Panc1 (cell line): ENCODE data around the gene CAV2. TPM values are rescaled to one million over a fixed set of nuclear protein-coding genes. Genes with fewer than 3 reads are reported as not detected.

Experiments used
- ATAC-seq: fragments of 200-7000 bp; cut with Tn5 transposase; 2 replicates; pipeline ENCODE4 v1.9.1; 2020; ENCODE audit warnings: mild to moderate bottlenecking, moderate library complexity
- BruUV-seq: library from RNA; stranded (reverse); fragments of 400-500 nt; replicated peaks from 2 replicates; lab custom pipeline; 2021; lab: Mats Ljungman, UMichigan
- CTCF ChIA-PET: fragments of 300-600 bp; sonication (Branson Sonifier 250); formaldehyde crosslinking; loops from one replicate; lab custom pipeline; 2022; ENCODE audit warnings: antibody characterized with exemption; lab: Charles Lee
- POLR2A ChIA-PET: fragments of 300-600 bp; sonication (Branson Sonifier 250); formaldehyde crosslinking; loops from one replicate; lab custom pipeline; 2022; ENCODE audit warnings: antibody characterized with exemption; lab: Charles Lee
- DNase-seq: peaks from one replicate; pipeline ENCODE4 v3.0.0-alpha.2; 2010; ENCODE audit warnings: low read depth, low spot score
- H3K27ac ChIP-seq: 2 replicates; pipeline ENCODE4 v1.5.1; 2011; ENCODE audit warnings: mild to moderate bottlenecking, low read length, inconsistent platforms
- H3K27me3 ChIP-seq: fragments of 200-500 bp; sonication (Bioruptor generic); 2 replicates; pipeline ENCODE4 v1.6.0; 2014; ENCODE audit warnings: low read length, inconsistent platforms; ENCODE audit not compliant: control insufficient read depth, insufficient read depth
- H3K36me3 ChIP-seq: fragments of 200-500 bp; sonication (Bioruptor generic); 2 replicates; pipeline ENCODE4 v1.5.1; 2014; ENCODE audit warnings: inconsistent platforms, mild to moderate bottlenecking, low read length, moderate library complexity; ENCODE audit not compliant: control insufficient read depth, insufficient read depth
- H3K4me1 ChIP-seq: 2 replicates; pipeline ENCODE4 v1.5.1; 2011; ENCODE audit warnings: inconsistent platforms, mild to moderate bottlenecking, low read length, moderate library complexity; ENCODE audit not compliant: control insufficient read depth, insufficient read depth
- H3K4me3 ChIP-seq, 2 experiments: 2 replicates each; pipeline ENCODE4 v1.5.1; 2011 to 2012; ENCODE audit warnings: low read depth in 2 of 2, low read length in 2 of 2, mild to moderate bottlenecking in 2 of 2, inconsistent platforms in 1 of 2, moderate library complexity in 1 of 2
- H3K9me3 ChIP-seq: fragments of 200-500 bp; sonication (Bioruptor generic); 2 replicates; pipeline ENCODE4 v1.5.1; 2014; ENCODE audit warnings: low read depth, mild to moderate bottlenecking, inconsistent platforms, low read length, moderate library complexity; ENCODE audit not compliant: control insufficient read depth, insufficient read depth
- CTCF ChIP-seq: fragments of 450-650 bp; IDR thresholded peaks from 2 replicates; pipeline ENCODE4 v1.5.1; 2017; ENCODE audit warnings: mild to moderate bottlenecking
- POLR2AphosphoS5 ChIP-seq: IDR thresholded peaks from 2 replicates; pipeline ENCODE4 v1.6.1; 2012; ENCODE audit warnings: mild to moderate bottlenecking, low read depth, low read length, moderate library complexity
- REST ChIP-seq, 2 experiments: IDR thresholded peaks; 2 replicates each; pipeline ENCODE4 v1.6.1; 2011 to 2012; ENCODE audit warnings: low read depth in 2 of 2, control low read depth in 1 of 2, low read length in 1 of 2, mild to moderate bottlenecking in 1 of 2, moderate library complexity in 1 of 2; ENCODE audit not compliant: insufficient read depth in 1 of 2
- SIN3A ChIP-seq: IDR thresholded peaks from 2 replicates; pipeline ENCODE4 v1.6.1; 2012; ENCODE audit warnings: low read depth, mild to moderate bottlenecking, low read length, moderate library complexity, borderline replicate concordance; ENCODE audit not compliant: insufficient read depth
- TCF7L2 ChIP-seq: IDR thresholded peaks from 2 replicates; pipeline ENCODE4 v1.6.1; 2011; ENCODE audit warnings: mild to moderate bottlenecking, low read depth, low read length, inconsistent platforms
- in situ Hi-C: cut with HindIII; loops from 2 replicates; pipeline ENCODE4 v1.10.0; 2016; ENCODE audit warnings: low sequenced_read_pairs, low pct_unique_long_range_greater_than_20kb
- intact Hi-C: fragments of 100-400 bp; cut with micrococcal nuclease; formaldehyde crosslinking; loops from one replicate; pipeline ENCODE4 v1.10.0; 2022; ENCODE audit not compliant: unreplicated experiment
- total RNA-seq: library from RNA; stranded (reverse); gene quantifications from one replicate; pipeline ENCODE4 v1.2.1, GENCODE V29; 2021; ENCODE audit not compliant: unreplicated experiment

Gene CAV2
- total RNA-seq, 1 experiment from 2014 or later, result 217 TPM

GRCh38 chr7:116491887-116492653 lies 7.5 kb upstream of the CAV2 start:
- no peaks in the 10 kb centered on the region for H3K36me3 ChIP-seq
- no peak for DNase-seq
- CTCF ChIA-PET, result no interaction called here
- no peaks in the 10 kb centered on the region for H3K27me3 ChIP-seq
- in situ Hi-C loops (no loop called here), intact Hi-C loops (loop anchor here (10.0 kb wide), 1 partner anchor 47 kb away; no protein-coding TSS in a partner anchor)
- no peak for ATAC-seq
- no peaks in the 10 kb centered on the region for H3K9me3 ChIP-seq
- peaks cover 39% of the 10 kb centered on the region; the same call in 1 of the 2 replicates for H3K4me1 ChIP-seq
- H3K27ac ChIP-seq, result peak overlapping the region; percentile 75
- POLR2A ChIA-PET, result interaction anchor here (0.6 kb wide), 1 partner anchor 76 kb away, joined by 4 read pairs; no protein-coding TSS in a partner anchor
- no peak for TF ChIP-seq REST (IDR thresholded peaks at IDR 0.05; ENCODE audit: insufficient read depth in 1 of 2, low read depth in 2 of 2, low read length in 1 of 2)
- TF ChIP-seq TCF7L2, result no peak
- TF ChIP-seq CTCF, result no peak
- no peak for TF ChIP-seq SIN3A
- TF ChIP-seq POLR2AphosphoS5, result no peak
- no peak overlapping the region for H3K4me3 ChIP-seq
- no TSS peak for BruUV-seq

- H3K4me1 ChIP-seq, result peaks cover 40% of the 10 kb centered on the region; the same call in 1 of the 2 replicates
- ATAC-seq, result no peak
- H3K27ac ChIP-seq, result peak overlapping the region; percentile 75
- no peak for DNase-seq
- intact Hi-C loops, result loop anchor here (10.0 kb wide), 1 partner anchor 48 kb away; no protein-coding TSS in a partner anchor
- ChIA-PET CTCF (no interaction called here), POLR2A (no interaction called here)
- no TSS peak for BruUV-seq
- no peaks in the 10 kb centered on the region for H3K36me3 ChIP-seq
- H3K9me3 ChIP-seq, result no peaks in the 10 kb centered on the region
- H3K4me3 ChIP-seq, result no peak overlapping the region
- no peak for TF ChIP-seq SIN3A
- in situ Hi-C loops, result no loop called here
- H3K27me3 ChIP-seq, result no peaks in the 10 kb centered on the region
Observed at GRCh38 chr7:116492654-116493109, 6.9 kb upstream of the CAV2 start.

DNA sequence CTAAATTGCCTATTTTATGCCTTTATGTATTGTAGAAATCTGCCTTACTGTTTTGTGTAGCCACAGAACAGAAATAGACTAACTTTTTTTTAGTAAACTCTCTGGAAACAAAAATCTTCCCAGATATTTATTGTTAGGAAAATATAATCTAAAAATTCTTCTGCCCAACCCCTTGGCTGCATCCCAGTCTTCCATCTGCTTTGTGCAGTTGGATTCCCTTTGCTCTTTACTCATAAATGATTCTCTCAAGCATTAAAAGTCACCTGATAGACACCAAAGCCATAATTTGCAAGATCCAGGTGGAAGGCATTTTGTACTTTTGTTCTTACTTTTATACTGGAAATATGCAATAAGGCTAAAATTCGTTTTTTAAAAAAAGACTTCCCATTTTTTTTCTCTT lies 6.1 kb upstream of the CAV2 start:
- no peaks in the 10 kb centered on the region for H3K9me3 ChIP-seq
- DNase-seq, result no peak
- H3K36me3 ChIP-seq, result no peaks in the 10 kb centered on the region
- ChIA-PET CTCF (no interaction called here), POLR2A (no interaction called here)
- in situ Hi-C loops, result no loop called here
- intact Hi-C loops, result loop anchor here (10.0 kb wide), 1 partner anchor 49 kb away; no protein-coding TSS in a partner anchor
- peaks cover 43% of the 10 kb centered on the region; the same call in 1 of the 2 replicates for H3K4me1 ChIP-seq
- no peak overlapping the region for H3K4me3 ChIP-seq
- H3K27me3 ChIP-seq, result no peaks in the 10 kb centered on the region
- BruUV-seq, result no TSS peak
- TF ChIP-seq CTCF (no peak), TCF7L2 (no peak), SIN3A (no peak)
- ATAC-seq, result no peak
- peak overlapping the region; percentile 75; the same call in 1 of the 2 replicates for H3K27ac ChIP-seq
